NCI-H460 (cell line): ENCODE results near the gene CREB5. TPM values are rescaled to one million over a fixed set of nuclear protein-coding genes. Genes with fewer than 3 reads are reported as not detected.

Experiments used
- DNase-seq: peaks from one replicate; pipeline ENCODE4 v3.0.0-alpha.2; 2016; ENCODE audit warnings: low read depth; ENCODE audit errors: extremely low read depth
- total RNA-seq: library from RNA; depleted of rRNA; stranded (reverse); fragments of >200 nt; shearing (Covaris generic); gene quantifications from 2 replicates; pipeline ENCODE4 v1.2.3, GENCODE V29; 2014; rRNA removed

The CREB5 gene
- total RNA-seq, 1 experiment from 2014 or later = 26.1 TPM

GRCh38 chr7:28865601-28866144 lies 453.4 kb downstream of the CREB5 start:
- peak; percentile 25 for DNase-seq

DNA sequence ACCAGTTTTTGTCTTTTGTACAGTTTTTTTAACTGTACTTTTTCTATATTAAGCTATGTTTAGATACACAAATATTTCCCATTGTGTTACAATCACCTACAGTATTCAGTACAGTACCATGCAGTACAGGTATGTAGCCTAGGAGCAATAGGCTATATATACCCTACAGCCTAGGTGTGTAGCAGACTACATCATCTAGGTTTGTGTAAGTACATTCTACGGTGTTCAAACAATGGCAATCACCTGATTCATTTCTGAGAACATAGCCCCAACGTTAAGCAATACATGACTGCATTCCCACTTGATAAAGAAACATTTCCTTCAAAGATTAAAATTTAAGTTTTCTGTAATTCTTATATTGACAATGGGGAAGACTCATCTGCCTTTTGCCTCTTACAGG lies 456.4 kb downstream of the CREB5 start:
- no peak for DNase-seq

- no peak for DNase-seq
Measured at GRCh38 chr7:28871077-28871476, 458.8 kb downstream of the CREB5 start.

GRCh38 chr7:28871631-28872030 lies 459.3 kb downstream of the CREB5 start:
- no peak for DNase-seq

DNA sequence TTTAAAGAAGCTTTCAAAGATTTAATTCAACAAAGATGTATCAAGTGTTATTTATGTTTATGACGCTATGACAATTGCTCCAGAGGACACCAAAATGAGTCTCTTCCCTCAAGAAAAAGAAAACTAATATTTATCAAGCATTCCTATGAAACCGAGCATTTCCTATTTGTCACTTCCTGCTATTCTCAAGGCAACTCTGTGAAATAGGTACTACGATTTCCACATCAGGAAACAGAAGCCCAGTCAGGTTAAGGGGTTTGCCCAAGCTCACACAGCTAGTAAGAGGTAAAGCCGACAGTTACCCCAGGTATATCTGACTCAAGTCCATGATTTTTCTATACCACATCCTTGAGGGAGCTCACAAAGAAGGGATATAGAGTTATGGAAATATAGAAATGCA lies 459.9 kb downstream of the CREB5 start:
- DNase-seq = no peak

GRCh38 chr7:28873365-28873764 lies 461.0 kb downstream of the CREB5 start:
- no peak for DNase-seq

GRCh38 chr7:28874001-28874400 lies 461.7 kb downstream of the CREB5 start:
- no peak for DNase-seq

Other genes with a start within 250 kb of the CREB5 start
- 3.1 and 3.2 TPM in 2 replicates for gene JAZF1, start 231.7 kb upstream of the CREB5 start, total RNA-seq